ENCODE results near the gene HTR4.

HTR4 gene

DNA sequence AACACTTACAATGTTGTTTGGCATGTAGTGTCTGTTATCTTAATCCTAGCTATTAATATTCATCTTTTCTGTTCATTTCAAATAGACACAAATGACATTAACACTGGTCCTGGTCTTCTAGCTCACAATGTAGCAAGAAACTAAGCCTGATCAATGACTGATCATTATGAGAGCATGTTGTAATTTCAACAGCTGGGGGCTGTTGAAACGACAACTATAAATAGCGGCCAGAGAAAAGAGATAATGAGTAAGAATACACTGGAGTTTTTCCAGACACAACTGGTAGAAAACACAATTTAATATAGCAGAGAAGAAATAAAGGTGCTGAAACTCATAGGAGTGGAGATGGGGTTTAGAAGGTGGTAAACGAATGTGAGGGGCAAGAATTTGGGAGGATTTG is 89.2 kb downstream of the HTR4 start:
- DNase-seq = no peak

GRCh38 chr5:148563021-148563420 is 91.3 kb downstream of the HTR4 start:
- no peak for DNase-seq
- no peak overlapping the region for H3K27ac ChIP-seq
- H3K9me3 ChIP-seq (ENCODE audit: severe bottlenecking) = no peaks in the 10 kb centered on the region
- peaks cover 17% of the 10 kb centered on the region for H3K27me3 ChIP-seq (ENCODE audit: insufficient read depth, low read depth, severe bottlenecking)
- no peak overlapping the region for H3K4me3 ChIP-seq (ENCODE audit: low read depth, low read length)
- H3K36me3 ChIP-seq = no peaks in the 10 kb centered on the region
- TF ChIP-seq CTCF (IDR thresholded peaks at IDR 0.05; ENCODE audit: low read depth, low read length) = no peak

More for the DNA sequence above, 89.2 kb downstream of the HTR4 start:
- no peak overlapping the region for H3K4me3 ChIP-seq (ENCODE audit: low read depth, low read length)
- H3K9me3 ChIP-seq (ENCODE audit: severe bottlenecking) = no peaks in the 10 kb centered on the region
- H3K27ac ChIP-seq = no peak overlapping the region
- TF ChIP-seq CTCF (IDR thresholded peaks at IDR 0.05; ENCODE audit: low read depth, low read length) = no peak
- H3K36me3 ChIP-seq = no peaks in the 10 kb centered on the region
- peaks cover 23% of the 10 kb centered on the region for H3K27me3 ChIP-seq (ENCODE audit: insufficient read depth, low read depth, severe bottlenecking)

GRCh38 chr5:148561801-148562311 is 92.5 kb downstream of the HTR4 start:
- Histone ChIP-seq H3K4me3 (ENCODE audit: low read depth, low read length) (no peak overlapping the region), H3K27ac (no peak overlapping the region), H3K27me3 (ENCODE audit: insufficient read depth, low read depth, severe bottlenecking) (peaks cover 12% of the 10 kb centered on the region), H3K9me3 (ENCODE audit: severe bottlenecking) (no peaks in the 10 kb centered on the region), H3K36me3 (no peaks in the 10 kb centered on the region)
- no peak for TF ChIP-seq CTCF (IDR thresholded peaks at IDR 0.05; ENCODE audit: low read depth, low read length)
- no peak for DNase-seq

- Histone ChIP-seq H3K27ac (no peak overlapping the region), H3K36me3 (no peaks in the 10 kb centered on the region), H3K27me3 (ENCODE audit: insufficient read depth, low read depth, severe bottlenecking) (peaks cover 10% of the 10 kb centered on the region), H3K4me3 (ENCODE audit: low read depth, low read length) (no peak overlapping the region), H3K9me3 (ENCODE audit: severe bottlenecking) (no peaks in the 10 kb centered on the region)
- TF ChIP-seq CTCF (IDR thresholded peaks at IDR 0.05; ENCODE audit: low read depth, low read length) = no peak
- no peak for DNase-seq
These were observed 94.9 kb downstream of the HTR4 start for GRCh38 chr5:148559461-148559860.

GRCh38 chr5:148558892-148559291 is 95.4 kb downstream of the HTR4 start:
- no peaks in the 10 kb centered on the region for H3K36me3 ChIP-seq
- DNase-seq = no peak
- H3K9me3 ChIP-seq (ENCODE audit: severe bottlenecking) = no peaks in the 10 kb centered on the region
- H3K27me3 ChIP-seq (ENCODE audit: insufficient read depth, low read depth, severe bottlenecking) = peaks cover 9% of the 10 kb centered on the region
- H3K4me3 ChIP-seq (ENCODE audit: low read depth, low read length) = no peak overlapping the region
- no peak overlapping the region for H3K27ac ChIP-seq
- no peak for TF ChIP-seq CTCF (IDR thresholded peaks at IDR 0.05; ENCODE audit: low read depth, low read length)

DNA sequence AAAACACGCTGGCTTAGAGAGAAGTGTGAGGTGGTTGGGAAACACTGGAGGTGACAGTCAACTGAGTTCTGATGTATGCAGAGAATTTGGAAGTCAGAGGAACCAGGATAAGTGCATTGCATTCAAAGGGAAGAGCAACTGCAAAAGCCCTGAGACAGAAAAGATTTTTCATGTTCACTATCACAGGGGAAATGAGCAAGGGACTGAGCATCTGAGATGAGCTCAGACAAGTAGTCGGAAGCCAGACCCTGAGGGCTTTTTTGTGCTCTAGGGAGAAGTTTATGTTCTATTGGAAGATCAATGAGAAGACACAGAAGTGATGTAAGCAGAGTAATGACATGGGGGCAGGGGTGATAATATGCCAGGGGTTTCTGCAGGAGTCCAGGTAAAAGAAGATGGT is 97.5 kb downstream of the HTR4 start:
- Histone ChIP-seq H3K9me3 (ENCODE audit: severe bottlenecking) (no peaks in the 10 kb centered on the region), H3K27ac (no peak overlapping the region), H3K4me3 (ENCODE audit: low read depth, low read length) (no peak overlapping the region), H3K36me3 (no peaks in the 10 kb centered on the region), H3K27me3 (ENCODE audit: insufficient read depth, low read depth, severe bottlenecking) (peaks cover 5% of the 10 kb centered on the region)
- no peak for DNase-seq
- TF ChIP-seq CTCF (IDR thresholded peaks at IDR 0.05; ENCODE audit: low read depth, low read length) = no peak
